Heart right ventricle (tissue), 16 donors: ENCODE data around the gene PDE4A. TPM values are rescaled to one million over a fixed set of nuclear protein-coding genes. Genes with fewer than 3 reads are reported as not detected.

ENCODE experiments used
- ATAC-seq, 8 donors: fragments of 200-7000 bp; cut with Tn5 transposase; one replicate each; pipeline ENCODE4 v1.9.1; 2020; ENCODE audit warnings: mild to moderate bottlenecking in 8 of 8, moderate library complexity in 8 of 8, moderate number of reproducible peaks in 1 of 8
- DNase-seq, 2 donors: peaks; one replicate each; pipeline ENCODE4 v3.0.0-alpha.2; 2020
- H3K27ac ChIP-seq, 10 donors: fragments of 200-600 bp; sonication (generic) in 2 of 10; one replicate each; pipeline versions ENCODE4 v1.5.0 to v1.8.0; 2020 to 2022; ENCODE audit warnings: mild to moderate bottlenecking in 3 of 10
- H3K27me3 ChIP-seq, 7 donors: fragments of 200-600 bp; one replicate each; pipeline ENCODE4 v1.8.0; 2021 to 2022; ENCODE audit warnings: mild to moderate bottlenecking in 2 of 7
- H3K36me3 ChIP-seq, 9 donors: fragments of 200-600 bp; sonication (generic) in 1 of 9; one replicate each; pipeline versions ENCODE4 v1.5.0 to v1.8.0; 2020 to 2022; ENCODE audit warnings: mild to moderate bottlenecking in 2 of 9
- H3K4me1 ChIP-seq, 9 donors: fragments of 200-600 bp; sonication (generic) in 1 of 9; one replicate each; pipeline versions ENCODE4 v1.5.0 to v1.8.0; 2020 to 2022; ENCODE audit warnings: mild to moderate bottlenecking in 4 of 9
- H3K4me3 ChIP-seq, 10 donors: fragments of 200-600 bp; sonication (generic) in 2 of 10; one replicate each; pipeline versions ENCODE4 v1.5.0 to v1.8.0; 2020 to 2022; ENCODE audit warnings: mild to moderate bottlenecking in 7 of 10, moderate library complexity in 2 of 10
- H3K9me3 ChIP-seq, 11 donors: fragments of 200-600 bp in 10 of 11; sonication (generic) in 2 of 11; one replicate each; pipeline versions ENCODE4 v1.5.0 to v1.8.0; 2013 to 2022; ENCODE audit warnings: mild to moderate bottlenecking in 2 of 11, control low read depth in 1 of 11, moderate library complexity in 1 of 11
- CTCF ChIP-seq, 9 donors: fragments of 200-600 bp; sonication (generic) in 2 of 9; IDR thresholded peaks; one replicate each; pipeline versions ENCODE4 v1.5.0 to v1.8.0; 2021 to 2022; ENCODE audit warnings: antibody characterized with exemption in 9 of 9, mild to moderate bottlenecking in 5 of 9, moderate library complexity in 1 of 9
- WGBS, 2 donors: extraction: QIAGEN DNeasy Blood & Tissue Kit; methylation state at CpG; one replicate each; pipeline ENCODE4 v1.1.7; 2013; ENCODE audit warnings: inconsistent platforms in 1 of 2; 5-methylcytosine and 5-hydroxymethylcytosine counted together
- intact Hi-C, 10 donors: fragments of 100-400 bp; cut with DNase I; formaldehyde crosslinking; loops; one replicate each; pipeline versions ENCODE4 v1.11.1 to v1.14.2; 2022
- polyA plus RNA-seq, 2 donors: library from polyadenylated mRNA; stranded (reverse); fragments of 200-250 nt; gene quantifications; one replicate each; pipeline ENCODE4 v1.2.3, GENCODE V29; 2013
- total RNA-seq, 10 donors: library from RNA; stranded (reverse); fragmentation: NEBNext Ultra II Directional in 3 of 10; extraction: Animal tissue kit (Norgen Biotek cat#: 25700) in 3 of 10; gene quantifications; one replicate each; pipeline versions ENCODE4 v1.2.1 to v1.2.4, GENCODE V29; 2021 to 2023
- donor health status: Arrhythmogenic right ventricular cardiomyopathy.
- donor health status: ischemic (EF 13 %, LVEDD 7.1; RV severe dilation, severe dysfunction).
- donor health status: healthy with polysubstance abuse.
- donor health status: DM: no; HTN: yes; CAD: no.
- donor health status: DM: no; HTN: no; CAD: no.
- donor health status: ischemic (EF 25% LVEDD 6.9; RV normal size, moderate dysfunction).
- donor health status: ischemic (EF 25% LVEDD 5.7; RV mildly dilated, moderate dysfunction).
- donor health status: healthy.
- donor health status: DM: yes; HTN: yes; CAD: no.
- donor health status: Ischemic cardiomyopathy.
- donor health status: ischemic (EF 35%, LVEDD 5.7; RV mildly dilated, moderate dysfunction).
- donor health status: nonischemic (EF 11% LVEDD 7.7; RV severe dilation, severe dysfunction).
- donor health status: DM: yes; HTN: yes; CAD: no.
- donor health status: PGD.
- donor health status: ischemic (EF 29% LVEDD 5.4; RV normal size, mild dysfunction).
- donor health status: nonischemic (EF 23%, LVEDD 6.1; RV moderate dilation, normal function).

The PDE4A gene
- total and polyA plus RNA-seq, 12 donors = 3.5 to 50.7 (median 17.0) TPM

DNA sequence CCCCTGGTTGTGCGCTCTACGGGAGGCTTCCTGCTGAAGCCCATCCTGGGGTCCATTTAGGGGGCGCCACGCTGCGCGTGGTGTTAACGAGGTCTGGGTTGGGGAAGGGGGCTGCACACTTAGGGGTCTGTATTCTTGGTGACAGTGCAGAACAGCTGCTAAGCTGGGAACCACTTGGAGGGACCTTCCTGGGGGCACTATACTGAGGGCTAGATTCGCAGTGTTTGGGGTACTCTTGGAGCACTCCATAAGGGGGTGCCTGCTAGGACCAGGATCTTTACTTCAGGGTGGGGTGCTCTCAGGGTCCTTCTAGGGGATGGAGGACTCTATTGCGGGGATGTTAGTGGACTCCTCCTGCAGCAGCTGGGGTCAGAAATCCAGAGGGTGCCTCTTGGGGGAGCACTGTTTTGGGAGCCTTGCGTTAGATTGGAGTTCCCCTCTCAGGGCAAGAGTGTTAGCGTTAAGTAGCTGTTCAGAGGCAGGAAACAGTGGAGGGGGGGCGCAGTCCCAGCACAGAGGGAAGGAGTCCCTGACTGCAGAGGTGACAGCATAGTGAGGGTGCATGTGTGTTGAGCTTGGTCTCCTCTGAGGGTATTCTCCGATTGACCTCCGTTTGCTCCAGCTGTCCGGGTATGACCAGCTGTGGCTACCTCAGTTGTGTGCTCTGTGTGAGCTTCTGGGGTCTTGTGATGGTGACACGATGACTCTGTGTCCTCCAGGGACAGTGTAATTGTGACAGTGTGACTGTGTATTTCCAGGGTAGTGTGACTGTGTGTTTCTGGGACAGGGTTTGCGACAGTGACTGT lies 1.1 kb downstream of the PDE4A start:
- intact Hi-C loops = no loop called here
- 21 to 22% methylated on average over 17 of the region's 17 CpGs for WGBS, 2 donors
- Histone ChIP-seq H3K27me3 (peaks cover 53 to 92% (median 81%) of the 10 kb centered on the region in 7 donors), H3K9me3 (no peaks in the 10 kb centered on the region), H3K4me1 (peaks cover 16 to 85% (median 41%) of the 10 kb centered on the region in 9 donors), H3K36me3 (no peaks in the 10 kb centered on the region), H3K27ac (no peak overlapping the region), H3K4me3 (peak overlapping the region in 2 of 10 donors; percentile 19 to 42)
- TF ChIP-seq CTCF (IDR thresholded peaks at IDR 0.05) = no peak
- ATAC-seq (no peak), DNase-seq (no peak)

- no peak overlapping the region for H3K27ac ChIP-seq
- H3K4me3 ChIP-seq = no peak overlapping the region
- no peak for ATAC-seq
- H3K9me3 ChIP-seq = no peaks in the 10 kb centered on the region
- DNase-seq = no peak
- intact Hi-C loops = no loop called here
- 50 to 55% methylated on average over 4 of the region's 4 CpGs for WGBS, 2 donors
- no peaks in the 10 kb centered on the region for H3K36me3 ChIP-seq
- H3K4me1 ChIP-seq = peaks cover 16 to 86% (median 37%) of the 10 kb centered on the region in 9 donors
- no peak for TF ChIP-seq CTCF (IDR thresholded peaks at IDR 0.05)
- peaks cover 49 to 86% (median 76%) of the 10 kb centered on the region in 7 donors for H3K27me3 ChIP-seq
Observed at GRCh38 chr19:10422046-10422461, 1.7 kb downstream of the PDE4A start.

DNA sequence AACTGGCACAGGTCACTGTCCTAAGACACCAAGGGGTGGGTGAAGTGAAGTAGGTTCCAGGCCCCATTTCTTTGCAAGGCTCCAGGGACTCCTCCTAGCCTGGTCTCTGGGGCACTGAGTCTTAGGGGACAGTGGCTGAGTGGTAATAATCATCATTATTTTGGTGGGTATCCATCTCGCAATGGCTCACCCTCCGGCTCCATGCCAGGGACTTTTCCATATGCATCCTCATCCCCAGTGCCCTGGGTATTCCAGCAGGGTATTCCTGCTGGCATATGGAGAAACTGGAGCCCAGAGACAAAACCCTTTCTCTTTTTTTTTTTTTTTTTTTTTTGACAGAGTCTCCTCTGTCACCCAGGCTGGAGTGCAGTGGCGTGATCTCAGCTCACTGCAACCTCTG lies 2.5 kb downstream of the PDE4A start:
- no peaks in the 10 kb centered on the region for H3K36me3 ChIP-seq
- peaks cover 42 to 78% (median 68%) of the 10 kb centered on the region in 7 donors for H3K27me3 ChIP-seq
- 78 to 80% methylated on average over 3 of the region's 3 CpGs for WGBS, 2 donors
- no peaks in the 10 kb centered on the region for H3K9me3 ChIP-seq
- no peak for TF ChIP-seq CTCF (IDR thresholded peaks at IDR 0.05)
- H3K4me1 ChIP-seq = peaks cover 16 to 89% (median 37%) of the 10 kb centered on the region in 9 donors
- H3K27ac ChIP-seq = no peak overlapping the region
- no peak for ATAC-seq
- no peak overlapping the region for H3K4me3 ChIP-seq
- intact Hi-C loops = no loop called here
- no peak for DNase-seq

DNA sequence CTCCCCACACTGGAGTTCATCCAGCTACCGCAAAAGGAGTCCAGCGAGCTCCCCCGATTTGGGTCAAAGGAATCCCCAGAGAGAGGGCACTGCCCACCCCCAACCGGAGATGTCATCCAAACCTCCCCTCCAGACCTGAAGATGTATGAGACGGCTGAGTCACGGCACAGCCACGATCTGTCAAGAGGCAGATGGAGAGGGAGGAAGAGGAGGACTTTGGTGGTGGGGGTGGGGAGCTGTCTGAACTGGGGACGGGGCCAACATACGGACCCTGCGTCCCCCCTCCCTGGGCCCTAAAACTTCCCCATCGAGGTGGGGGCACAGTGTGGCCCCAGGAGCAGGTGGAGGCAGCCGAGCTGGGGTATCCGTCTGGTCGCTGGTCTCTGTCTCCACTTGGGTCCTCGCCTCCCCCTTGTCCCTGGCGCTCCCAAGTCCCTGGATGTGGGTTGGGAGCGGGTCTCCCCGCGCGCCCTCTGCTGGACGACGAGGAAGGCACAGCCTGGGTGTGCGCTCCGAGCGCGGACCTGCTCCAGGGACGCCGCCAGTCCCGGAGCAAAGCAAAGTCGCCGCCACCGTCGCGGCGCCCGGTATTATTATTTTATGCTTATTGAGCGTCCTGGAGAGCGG lies 3.8 kb downstream of the PDE4A start:
- ATAC-seq (peak; percentile 83 to 95 (median 91)), DNase-seq (peak; percentile 75 to 88)
- intact Hi-C loops = loop anchor here in 5 of 10 donors (1.0 to 2.0 kb wide), 2 partner anchors 19 to 20 kb away; no protein-coding TSS in a partner anchor
- 3 to 4% methylated on average over 38 of the region's 38 CpGs for WGBS, 2 donors
- peak; percentile 81 to 99 (median 97) for TF ChIP-seq CTCF (IDR thresholded peaks at IDR 0.05)
- Histone ChIP-seq H3K27ac (peak overlapping the region in 2 of 10 donors; percentile 10 to 89), H3K27me3 (peaks cover 42 to 65% (median 56%) of the 10 kb centered on the region in 7 donors), H3K36me3 (no peaks in the 10 kb centered on the region), H3K4me3 (peak overlapping the region in 8 of 10 donors; percentile 21 to 53 (median 39)), H3K9me3 (no peaks in the 10 kb centered on the region), H3K4me1 (peaks cover 16 to 89% (median 33%) of the 10 kb centered on the region in 9 donors)
